Cardiac muscle cell (in vitro differentiated cells and primary cell): ENCODE results near the gene SIN3B. TPM values are rescaled to one million over a fixed set of nuclear protein-coding genes. Genes with fewer than 3 reads are reported as not detected.

Source experiments
- DNase-seq, 2 donors: peaks; one replicate each; pipeline versions ENCODE4 v3.0.0 to v3.0.0-alpha.2; 2010 to 2017; ENCODE audit warnings: low read depth in 1 of 2, low spot score in 1 of 2
- H3K27ac ChIP-seq: fragments of 200-600 bp; sonication (generic); 2 replicates; pipeline ENCODE4 v1.5.1; 2016
- H3K27me3 ChIP-seq: fragments of 200-600 bp; sonication (generic); 2 replicates; pipeline ENCODE4 v1.6.0; 2016; ENCODE audit warnings: control low read depth
- H3K36me3 ChIP-seq: fragments of 200-600 bp; sonication (generic); 2 replicates; pipeline ENCODE4 v1.5.1; 2016; ENCODE audit warnings: control low read depth
- H3K4me1 ChIP-seq: fragments of 200-600 bp; sonication (generic); 2 replicates; pipeline ENCODE4 v1.8.1; 2017; ENCODE audit warnings: low read depth, mild to moderate bottlenecking, mixed run types
- H3K4me3 ChIP-seq: fragments of 200-600 bp; sonication (generic); 2 replicates; pipeline ENCODE4 v1.5.1; 2016; ENCODE audit warnings: mild to moderate bottlenecking
- H3K9me3 ChIP-seq: fragments of 200-600 bp; sonication (generic); 2 replicates; pipeline ENCODE4 v1.5.1; 2017; ENCODE audit warnings: low read depth, mild to moderate bottlenecking, control low read depth
- CTCF ChIP-seq: IDR thresholded peaks from 2 replicates; pipeline ENCODE4 v1.5.1; 2012; ENCODE audit warnings: low read depth, mild to moderate bottlenecking, low read length
- polyA plus RNA-seq: library from polyadenylated mRNA; unstranded; fragments of >200 nt; fragmentation: Nextera tagmentation; extraction: Ambion mirVana; gene quantifications from 2 replicates; pipeline ENCODE4 v1.2.1, GENCODE V29; 2016
- total RNA-seq: library from RNA; depleted of rRNA; stranded (reverse); fragments of >200 nt; gene quantifications from 2 replicates; pipeline ENCODE4 v1.2.3, GENCODE V29; 2016

The SIN3B gene
- total and polyA plus RNA-seq, 2 experiments from 2014 or later, result 37.1 to 75.3 TPM

DNA sequence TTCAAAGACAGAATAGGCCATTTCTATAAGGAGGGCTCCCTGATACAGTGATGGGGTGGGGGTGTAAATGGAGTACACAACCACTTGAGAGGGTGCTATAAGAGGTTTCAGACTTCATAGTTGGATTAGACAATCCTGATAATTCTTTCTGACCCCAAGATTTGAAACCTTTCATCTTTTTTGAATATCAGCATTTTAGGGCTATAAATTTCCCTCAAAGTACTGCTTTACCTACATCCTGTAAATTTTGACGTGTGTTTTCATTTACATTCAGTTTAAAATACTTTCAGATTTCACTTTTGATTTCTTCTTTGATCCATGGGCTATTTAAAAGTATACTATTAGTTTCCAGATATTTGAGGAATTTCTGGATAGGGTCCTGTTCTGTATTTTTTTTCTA lies 40.0 kb upstream of the SIN3B start:
- H3K9me3 ChIP-seq, result no peaks in the 10 kb centered on the region
- no peaks in the 10 kb centered on the region for H3K4me1 ChIP-seq
- H3K27me3 ChIP-seq, result no peaks in the 10 kb centered on the region
- TF ChIP-seq CTCF, result no peak
- no peak overlapping the region for H3K4me3 ChIP-seq
- no peak overlapping the region for H3K27ac ChIP-seq
- no peak for DNase-seq
- H3K36me3 ChIP-seq, result no peaks in the 10 kb centered on the region

DNA sequence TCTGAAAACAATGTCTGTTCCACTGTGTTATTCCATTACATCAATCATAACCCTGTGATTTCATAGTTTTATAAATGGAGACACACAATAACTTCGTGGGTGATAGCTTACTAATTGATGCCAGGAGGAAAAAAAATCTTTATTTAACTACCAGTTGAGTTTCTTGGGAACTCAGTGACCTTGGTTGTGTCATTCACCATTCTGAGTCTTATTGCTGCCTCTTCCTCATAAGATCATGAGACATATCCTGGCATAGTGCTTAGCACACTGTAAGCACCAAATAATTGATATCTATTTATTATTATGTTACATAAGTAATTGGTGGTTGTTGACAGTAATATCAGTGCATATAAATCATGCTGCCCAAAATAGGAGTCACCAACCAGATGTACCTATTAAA lies 39.1 kb upstream of the SIN3B start:
- H3K4me1 ChIP-seq, result no peaks in the 10 kb centered on the region
- H3K9me3 ChIP-seq, result no peaks in the 10 kb centered on the region
- no peak for TF ChIP-seq CTCF
- no peaks in the 10 kb centered on the region for H3K27me3 ChIP-seq
- H3K4me3 ChIP-seq, result no peak overlapping the region
- DNase-seq, result no peak
- H3K36me3 ChIP-seq, result no peaks in the 10 kb centered on the region
- H3K27ac ChIP-seq, result no peak overlapping the region

GRCh38 chr19:16791942-16792341 lies 37.3 kb upstream of the SIN3B start:
- TF ChIP-seq CTCF, result no peak
- Histone ChIP-seq H3K9me3 (no peaks in the 10 kb centered on the region), H3K27me3 (no peaks in the 10 kb centered on the region), H3K36me3 (no peaks in the 10 kb centered on the region), H3K27ac (no peak overlapping the region), H3K4me1 (no peaks in the 10 kb centered on the region), H3K4me3 (no peak overlapping the region)
- DNase-seq, result no peak

DNA sequence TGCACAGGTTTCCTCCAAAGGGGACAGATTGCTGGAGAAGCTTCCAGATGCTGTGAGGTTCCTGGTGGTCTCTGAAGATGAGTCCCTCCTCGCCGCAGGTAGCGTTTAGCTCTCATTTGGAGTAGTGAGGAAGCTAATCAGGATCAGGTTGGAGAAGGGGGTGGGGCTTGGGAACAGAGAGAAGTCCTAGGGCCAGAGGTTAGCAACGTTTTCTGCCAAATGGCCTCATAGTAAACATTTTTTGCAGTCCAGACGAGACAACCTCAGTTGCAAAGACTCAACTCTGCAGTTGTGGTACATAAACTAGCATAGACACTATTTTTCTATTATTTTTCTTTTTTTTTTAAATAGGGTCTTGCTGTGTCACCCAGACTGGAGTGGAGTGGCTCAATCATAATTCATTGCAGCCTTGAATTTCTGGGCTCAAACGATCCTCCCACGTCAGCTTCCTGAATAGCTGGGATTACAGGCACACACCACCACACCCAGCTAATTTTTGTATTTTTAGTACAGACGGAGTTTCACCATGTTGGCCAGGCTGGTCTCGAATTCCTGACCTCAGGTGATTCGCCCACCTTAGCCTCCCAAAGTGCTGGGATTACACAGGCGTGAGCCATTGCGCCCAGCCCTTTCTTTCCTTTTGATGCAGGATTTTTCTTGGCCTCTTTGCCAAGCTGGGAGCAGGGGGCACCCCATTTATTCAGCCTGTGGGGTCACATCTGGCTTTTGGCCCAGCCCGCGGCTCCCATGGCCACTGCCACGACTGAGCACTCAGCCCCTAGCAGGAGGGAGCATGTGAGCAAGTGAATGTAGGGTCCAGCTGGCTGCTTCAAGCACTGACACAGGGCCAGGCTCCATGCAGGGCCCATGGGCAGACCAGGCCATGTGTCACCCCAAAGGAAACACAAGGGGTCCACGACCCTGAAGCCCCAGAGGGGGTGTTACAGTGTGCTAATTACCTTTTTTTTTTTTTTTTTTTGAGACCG lies 34.4 kb upstream of the SIN3B start:
- H3K27ac ChIP-seq, result no peak overlapping the region
- no peaks in the 10 kb centered on the region for H3K27me3 ChIP-seq
- DNase-seq, result no peak
- H3K4me3 ChIP-seq, result no peak overlapping the region
- H3K4me1 ChIP-seq, result no peaks in the 10 kb centered on the region
- TF ChIP-seq CTCF, result no peak
- no peaks in the 10 kb centered on the region for H3K9me3 ChIP-seq
- H3K36me3 ChIP-seq, result no peaks in the 10 kb centered on the region

DNA sequence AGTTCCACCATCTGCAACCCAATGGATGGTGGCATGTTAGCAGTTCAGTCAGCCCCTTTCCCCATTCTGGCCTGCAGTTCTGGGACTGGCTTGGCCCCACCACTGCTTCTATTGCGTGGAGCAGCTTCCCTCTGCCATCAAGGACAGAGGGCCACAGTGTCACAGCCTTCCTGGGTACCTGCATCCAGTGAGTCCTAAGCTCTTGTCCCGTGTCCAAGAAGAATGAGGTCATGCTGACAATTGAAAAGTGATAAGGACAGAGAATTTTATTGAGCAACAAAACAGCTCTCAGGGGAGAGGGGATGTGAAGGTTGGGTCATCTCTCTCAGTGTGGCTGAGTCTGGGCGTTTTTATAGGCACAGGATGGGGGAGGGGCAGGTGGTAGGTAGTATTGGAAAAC lies 33.5 kb upstream of the SIN3B start:
- Histone ChIP-seq H3K9me3 (no peaks in the 10 kb centered on the region), H3K27ac (no peak overlapping the region), H3K27me3 (no peaks in the 10 kb centered on the region), H3K4me1 (no peaks in the 10 kb centered on the region), H3K36me3 (no peaks in the 10 kb centered on the region), H3K4me3 (no peak overlapping the region)
- no peak for TF ChIP-seq CTCF
- DNase-seq, result peak in 1 of 2 donors; percentile 7
